SK-N-SH (cell line): ENCODE measurements around the gene STIM1. TPM values are rescaled to one million over a fixed set of nuclear protein-coding genes. Genes with fewer than 3 reads are reported as not detected.

ENCODE experiments used
- CTCF ChIA-PET: fragments of 300-600, 350-600 bp; formaldehyde crosslinking; extraction: SDS; loops from one replicate; lab custom pipeline; 2021; lab: Yijun Ruan, JAX
- POLR2A ChIA-PET: fragments of 350-600 bp; sonication (Branson Sonifier 250); formaldehyde crosslinking; extraction: SDS; loops from one replicate; lab custom pipeline; 2020; ENCODE audit warnings: antibody characterized with exemption, inconsistent platforms; lab: Yijun Ruan, JAX
- DNase-seq: peaks from one replicate; pipeline ENCODE4 v3.0.0; 2012
- H2AFZ ChIP-seq: fragments of 200-600 bp; sonication (generic); 2 replicates; pipeline ENCODE4 v1.8.1; 2016; ENCODE audit warnings: antibody characterized with exemption, mild to moderate bottlenecking, low read depth
- H3F3A ChIP-seq: fragments of 200-600 bp; sonication (generic); replicated peaks from 2 replicates; pipeline ENCODE3; 2016; ENCODE audit warnings: antibody characterized with exemption, mild to moderate bottlenecking; ENCODE audit not compliant: insufficient read depth
- H3K27ac ChIP-seq, 2 experiments: fragments of 200-500 bp in 1 of 2; fragments of 200-600 bp in 1 of 2; sonication (Bioruptor generic) in 1 of 2; sonication (generic), shearing (Covaris generic) in 1 of 2; 2 replicates each; pipeline versions ENCODE4 v1.5.1 to v1.6.1; 2014 to 2016; ENCODE audit warnings: low read depth in 2 of 2, inconsistent platforms in 1 of 2, low read length in 1 of 2, mild to moderate bottlenecking in 1 of 2, mixed read lengths in 1 of 2
- H3K27me3 ChIP-seq: fragments of 200-600 bp; sonication (generic), shearing (Covaris generic); 2 replicates; pipeline ENCODE4 v1.6.1; 2016; ENCODE audit warnings: mixed run types; ENCODE audit not compliant: insufficient read depth
- H3K36me3 ChIP-seq, 2 experiments: fragments of 200-500 bp in 1 of 2; fragments of 200-600 bp in 1 of 2; sonication (Bioruptor generic) in 1 of 2; sonication (generic) in 1 of 2; replicated peaks in 1 of 2; 2 replicates each; pipeline versions ENCODE3 to v1.5.1; 2014 to 2016; ENCODE audit warnings: low read length in 1 of 2, mild to moderate bottlenecking in 1 of 2; ENCODE audit not compliant: insufficient read depth in 2 of 2, control insufficient read depth in 1 of 2
- H3K4me1 ChIP-seq, 2 experiments: fragments of 200-500 bp in 1 of 2; fragments of 200-600 bp in 1 of 2; sonication (Bioruptor generic) in 1 of 2; sonication (generic), shearing (Covaris generic) in 1 of 2; 2 replicates each; pipeline versions ENCODE4 v1.5.1 to v1.6.1; 2014 to 2016; ENCODE audit warnings: low read depth in 1 of 2, low read length in 1 of 2, mixed run types in 1 of 2; ENCODE audit not compliant: insufficient read depth in 2 of 2, control insufficient read depth in 1 of 2
- H3K4me2 ChIP-seq: fragments of 200-600 bp; sonication (generic), shearing (Covaris generic); 2 replicates; pipeline ENCODE4 v1.6.1; 2017; ENCODE audit warnings: mixed run types
- H3K4me3 ChIP-seq, 2 experiments: fragments of 200-500 bp in 1 of 2; fragments of 200-600 bp in 1 of 2; sonication (Bioruptor generic) in 1 of 2; sonication (generic), shearing (Covaris generic) in 1 of 2; 2 replicates each; pipeline versions ENCODE4 v1.5.1 to v1.8.1; 2014 to 2016; ENCODE audit warnings: low read depth in 2 of 2, inconsistent platforms in 1 of 2, low read length in 1 of 2, mild to moderate bottlenecking in 1 of 2, mixed read lengths in 1 of 2, moderate library complexity in 1 of 2
- H3K79me2 ChIP-seq: fragments of 200-600 bp; sonication (generic); 2 replicates; pipeline ENCODE4 v1.8.1; 2017; ENCODE audit warnings: mild to moderate bottlenecking; ENCODE audit not compliant: insufficient read depth
- H3K9ac ChIP-seq: fragments of 200-600 bp; sonication (generic); 2 replicates; pipeline ENCODE4 v1.6.1; 2017; ENCODE audit warnings: mixed run types
- H3K9me2 ChIP-seq: fragments of 200-600 bp; sonication (generic); 2 replicates; pipeline ENCODE4 v1.6.1; 2017; ENCODE audit warnings: mixed run types
- H3K9me3 ChIP-seq: fragments of 200-600 bp; sonication (generic); 2 replicates; pipeline ENCODE4 v1.6.1; 2017; ENCODE audit warnings: mixed run types, mild to moderate bottlenecking, moderate library complexity
- H4K20me1 ChIP-seq: fragments of 200-600 bp; sonication (generic); 2 replicates; pipeline ENCODE4 v1.6.1; 2017; ENCODE audit warnings: mild to moderate bottlenecking, mixed run types; ENCODE audit not compliant: insufficient read depth
- CHD2 ChIP-seq: fragments of 150-350 bp; IDR thresholded peaks from 2 replicates; pipeline ENCODE4 v1.6.1; 2018; ENCODE audit warnings: low read length; ENCODE audit not compliant: partially characterized antibody
- FOSL2 ChIP-seq: IDR thresholded peaks from 2 replicates; pipeline ENCODE4 v1.4.0; 2012; ENCODE audit warnings: low read depth, mild to moderate bottlenecking, moderate library complexity, borderline replicate concordance
- FOXM1 ChIP-seq: IDR thresholded peaks from 2 replicates; pipeline ENCODE4 v1.4.0; 2012; ENCODE audit warnings: low read depth, mild to moderate bottlenecking
- GATA2 ChIP-seq: sonication (generic); formaldehyde crosslinking; IDR thresholded peaks from 2 replicates; pipeline ENCODE4 v1.5.0; 2020; ENCODE audit warnings: mild to moderate bottlenecking, missing genetic modification reagents
- JUND ChIP-seq: IDR thresholded peaks from 2 replicates; pipeline ENCODE4 v1.4.0; 2012
- MEF2A ChIP-seq: IDR thresholded peaks from 2 replicates; pipeline ENCODE4 v1.4.0; 2012; ENCODE audit warnings: low read depth, borderline replicate concordance
- MXI1 ChIP-seq: IDR thresholded peaks from 2 replicates; pipeline ENCODE4 v1.6.1; 2012; ENCODE audit warnings: mild to moderate bottlenecking, low read depth, low read length, improper control_type of control experiment
- NRF1 ChIP-seq: IDR thresholded peaks from 2 replicates; pipeline ENCODE4 v1.6.1; 2012; ENCODE audit warnings: low read depth, mild to moderate bottlenecking, low read length
- PBX3 ChIP-seq: IDR thresholded peaks from 2 replicates; pipeline ENCODE4; 2012
- RCOR1 ChIP-seq: fragments of 150-350 bp; IDR thresholded peaks from 2 replicates; pipeline ENCODE4 v1.6.1; 2017; ENCODE audit warnings: antibody characterized with exemption, low read length
- RXRA ChIP-seq: IDR thresholded peaks from 2 replicates; pipeline ENCODE4 v1.4.0; 2012; ENCODE audit warnings: low read depth, mild to moderate bottlenecking, borderline replicate concordance
- TCF12 ChIP-seq: IDR thresholded peaks from 2 replicates; pipeline ENCODE4 v1.4.0; 2012
- YY1 ChIP-seq: IDR thresholded peaks from 2 replicates; pipeline ENCODE4 v1.4.0; 2012; ENCODE audit warnings: low read depth, mild to moderate bottlenecking
- WGBS: methylation state at CpG from one replicate; pipeline ENCODE4 v1.1.6; 2017; ENCODE audit warnings: low lambda C conversion rate; 5-methylcytosine and 5-hydroxymethylcytosine counted together
- polyA plus RNA-seq, 3 experiments: library from polyadenylated mRNA; depleted of rRNA; stranded (reverse); fragments of >200 nt; gene quantifications; 2 replicates each; pipeline ENCODE4 v1.2.3, GENCODE V29; 2012
- TF ChIP-seq, protein P1 (sequence below): fragments of 150-350 bp; IDR thresholded peaks from 2 replicates; pipeline ENCODE4 v1.6.1; 2017; ENCODE audit warnings: antibody characterized with exemption, low read length, low read depth, borderline replicate concordance

Gene STIM1
- polyA plus RNA-seq, 1 of the 3 experiments (the other 2 are of a cell fraction) = 29.5 TPM

GRCh38 chr11:3936517-3936916, 81.1 kb downstream of the STIM1 start:
- Histone ChIP-seq H3K4me1 (peaks cover 9 to 15% of the 10 kb centered on the region in 2 experiments; a peak in 3 of 4 replicates), H3K4me3 (no peak overlapping the region), H4K20me1 (no peaks in the 10 kb centered on the region), H3K36me3 (no peaks in the 10 kb centered on the region), H3K9me2 (no peaks in the 10 kb centered on the region), H3K4me2 (no peak overlapping the region), H3K9ac (no peak overlapping the region), H2AFZ (no peak overlapping the region), H3K27me3 (no peaks in the 10 kb centered on the region), H3F3A (no peaks in the 10 kb centered on the region), H3K9me3 (no peaks in the 10 kb centered on the region), H3K79me2 (no peaks in the 10 kb centered on the region)
- ChIA-PET CTCF (no interaction called here), POLR2A (no interaction called here)
- TF ChIP-seq, protein P1, sequence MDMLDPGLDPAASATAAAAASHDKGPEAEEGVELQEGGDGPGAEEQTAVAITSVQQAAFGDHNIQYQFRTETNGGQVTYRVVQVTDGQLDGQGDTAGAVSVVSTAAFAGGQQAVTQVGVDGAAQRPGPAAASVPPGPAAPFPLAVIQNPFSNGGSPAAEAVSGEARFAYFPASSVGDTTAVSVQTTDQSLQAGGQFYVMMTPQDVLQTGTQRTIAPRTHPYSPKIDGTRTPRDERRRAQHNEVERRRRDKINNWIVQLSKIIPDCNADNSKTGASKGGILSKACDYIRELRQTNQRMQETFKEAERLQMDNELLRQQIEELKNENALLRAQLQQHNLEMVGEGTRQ = no peak
- TF ChIP-seq RXRA (no peak), MEF2A (no peak), MXI1 (no peak)
- TF ChIP-seq, all 33 proteins: peak for 0
- DNase-seq = no peak
- WGBS = 88% methylated on average over 1 of the region's 1 CpG
- H3K27ac ChIP-seq = no peak overlapping the region

DNA sequence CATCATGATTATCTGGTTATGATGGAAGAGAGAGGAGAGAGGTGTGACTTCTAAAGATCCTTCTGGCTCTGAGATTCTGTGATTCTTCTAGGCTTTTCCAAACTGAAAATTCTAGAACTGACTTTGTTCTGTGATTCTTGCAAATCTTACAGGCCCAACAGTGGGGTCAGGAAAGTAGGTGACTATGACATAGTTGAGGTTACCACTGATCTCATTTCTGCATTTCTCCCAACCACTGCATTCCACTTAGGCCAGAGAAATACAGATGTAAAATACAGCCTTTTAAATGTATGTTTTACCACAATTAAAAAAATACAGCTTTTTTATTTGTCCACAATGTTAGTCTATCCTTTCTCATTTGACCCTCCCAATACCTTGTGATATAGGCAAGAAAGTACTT, 83.7 kb downstream of the STIM1 start:
- Histone ChIP-seq H4K20me1 (no peaks in the 10 kb centered on the region), H3K4me3 (no peak overlapping the region), H3K4me1 (peaks cover 9 to 11% of the 10 kb centered on the region in 2 experiments; a peak in 3 of 4 replicates), H3K9ac (no peak overlapping the region), H3K9me2 (no peaks in the 10 kb centered on the region), H3K27me3 (no peaks in the 10 kb centered on the region), H3K36me3 (no peaks in the 10 kb centered on the region), H3K4me2 (peak overlapping the region; percentile 11; the same call in 1 of the 2 replicates), H3K79me2 (no peaks in the 10 kb centered on the region), H3K27ac (peak overlapping the region; percentile 30 to 67; a peak in 3 of 4 replicates), H2AFZ (no peak overlapping the region), H3F3A (no peaks in the 10 kb centered on the region), H3K9me3 (no peaks in the 10 kb centered on the region)
- TF ChIP-seq FOSL2 (peak; percentile 10; the same call in 1 of the 2 replicates), TCF12 (peak; percentile 62), FOXM1 (no peak), GATA2 (CRISPR knock-in tag) (no peak), CHD2 (no peak), NRF1 (no peak), MEF2A (no peak), MXI1 (no peak), RCOR1 (no peak), PBX3 (peak; percentile 18; the same call in 1 of the 2 replicates), YY1 (no peak), JUND (peak; percentile 41)
- CTCF ChIA-PET = no interaction called here
- POLR2A ChIA-PET = no interaction called here
- DNase-seq = no peak
